Measurements from ENCODE around the gene NCKIPSD.

NCKIPSD gene

GRCh38 chr3:48696156-48696555 lies 10.4 kb upstream of the NCKIPSD start:
- no peak for DNase-seq

GRCh38 chr3:48695393-48695753 lies 9.7 kb upstream of the NCKIPSD start:
- DNase-seq, result no peak

GRCh38 chr3:48694610-48695392 lies 9.1 kb upstream of the NCKIPSD start:
- DNase-seq, result no peak

GRCh38 chr3:48693826-48694225 lies 8.1 kb upstream of the NCKIPSD start:
- no peak for DNase-seq

- DNase-seq, result no peak
Measured at GRCh38 chr3:48692551-48692950, 6.8 kb upstream of the NCKIPSD start.

GRCh38 chr3:48690846-48691458 lies 5.2 kb upstream of the NCKIPSD start:
- no peak for DNase-seq

- DNase-seq, result no peak
Measured at GRCh38 chr3:48689384-48689783, 3.7 kb upstream of the NCKIPSD start.

GRCh38 chr3:48688737-48689075 lies 3.0 kb upstream of the NCKIPSD start:
- DNase-seq, result no peak

GRCh38 chr3:48688032-48688736 lies 2.5 kb upstream of the NCKIPSD start:
- DNase-seq, result no peak

GRCh38 chr3:48687220-48687678 lies 1.5 kb upstream of the NCKIPSD start:
- no peak for DNase-seq

GRCh38 chr3:48686538-48687219 lies 964 bp upstream of the NCKIPSD start:
- no peak for DNase-seq

GRCh38 chr3:48685293-48685602 lies 467 bp downstream of the NCKIPSD start:
- no peak for DNase-seq

- no peak for DNase-seq
Measured at GRCh38 chr3:48684480-48685143, 1.1 kb downstream of the NCKIPSD start.

- no peak for DNase-seq
Measured at GRCh38 chr3:48684054-48684349, 1.7 kb downstream of the NCKIPSD start.

- no peak for DNase-seq
Measured at GRCh38 chr3:48682786-48683185, 2.9 kb downstream of the NCKIPSD start.

- no peak for DNase-seq
Measured at GRCh38 chr3:48681974-48682610, 3.6 kb downstream of the NCKIPSD start.

- no peak for DNase-seq
Measured at GRCh38 chr3:48681541-48681880, 4.2 kb downstream of the NCKIPSD start.

- no peak for DNase-seq
Measured at GRCh38 chr3:48680811-48681540, 4.7 kb downstream of the NCKIPSD start.

- no peak for DNase-seq
Measured at GRCh38 chr3:48679411-48680391, 6.0 kb downstream of the NCKIPSD start.

- DNase-seq, result no peak
Measured at GRCh38 chr3:48678566-48679380, 6.9 kb downstream of the NCKIPSD start.
